GM19043 (cell line): ENCODE data around the gene RHOBTB1.
"Not testable (repeated sequence)": the region's sequence is repeated elsewhere in the genome, so short reads cannot be mapped to it uniquely, and the experiment has no call there.

Experiments
- ATAC-seq: cut with Tn5 transposase; IDR thresholded peaks from one replicate; pipeline ENCODE4 v1.9.1; 2021; ENCODE audit warnings: low read depth; ENCODE audit not compliant: unreplicated experiment

The RHOBTB1 gene

GRCh38 chr10:60908031-60908430, 36.0 kb downstream of the RHOBTB1 start:
- no peak for ATAC-seq

GRCh38 chr10:60907236-60907635, 36.7 kb downstream of the RHOBTB1 start:
- ATAC-seq: no peak

- not testable (repeated sequence) for ATAC-seq
Measured at GRCh38 chr10:60906825-60907224, 37.2 kb downstream of the RHOBTB1 start.

- no peak for ATAC-seq
Measured at GRCh38 chr10:60906411-60906810, 37.6 kb downstream of the RHOBTB1 start.

GRCh38 chr10:60905580-60905979, 38.4 kb downstream of the RHOBTB1 start:
- ATAC-seq: no peak

GRCh38 chr10:60903096-60903495, 40.9 kb downstream of the RHOBTB1 start:
- no peak for ATAC-seq

GRCh38 chr10:60901561-60902235, 42.3 kb downstream of the RHOBTB1 start:
- ATAC-seq: no peak

- no peak for ATAC-seq
Measured at GRCh38 chr10:60899266-60899665, 44.7 kb downstream of the RHOBTB1 start.

- no peak for ATAC-seq
Measured at GRCh38 chr10:60898321-60898720, 45.7 kb downstream of the RHOBTB1 start.

GRCh38 chr10:60896810-60897209, 47.2 kb downstream of the RHOBTB1 start:
- ATAC-seq: no peak

GRCh38 chr10:60896033-60896432, 48.0 kb downstream of the RHOBTB1 start:
- no peak for ATAC-seq

- no peak for ATAC-seq
Measured at GRCh38 chr10:60894786-60895185, 49.2 kb downstream of the RHOBTB1 start.

GRCh38 chr10:60893231-60893630, 50.8 kb downstream of the RHOBTB1 start:
- ATAC-seq: no peak

- no peak for ATAC-seq
Measured at GRCh38 chr10:60892571-60892970, 51.4 kb downstream of the RHOBTB1 start.

GRCh38 chr10:60890811-60891210, 53.2 kb downstream of the RHOBTB1 start:
- ATAC-seq: no peak

GRCh38 chr10:60883187-60883586, 60.8 kb downstream of the RHOBTB1 start:
- ATAC-seq: no peak

GRCh38 chr10:60878224-60878623, 65.8 kb downstream of the RHOBTB1 start:
- ATAC-seq: no peak

GRCh38 chr10:60877777-60878120, 66.2 kb downstream of the RHOBTB1 start:
- ATAC-seq: no peak

- ATAC-seq: no peak
Measured at GRCh38 chr10:60877061-60877776, 66.8 kb downstream of the RHOBTB1 start.

GRCh38 chr10:60873758-60874157, 70.2 kb downstream of the RHOBTB1 start:
- ATAC-seq: no peak

- ATAC-seq: no peak
Measured at GRCh38 chr10:60872451-60872850, 71.5 kb downstream of the RHOBTB1 start.

GRCh38 chr10:60871215-60871614, 72.8 kb downstream of the RHOBTB1 start:
- no peak for ATAC-seq
